DMS 273 (cell line): ENCODE results near the gene TNFAIP2.
A peak's percentile ranks its signal among the peaks of the same experiment; 100 is the strongest.

ENCODE experiments used
- DNase-seq: peaks from one replicate; lab custom pipeline; 2025; ENCODE audit not compliant: unreplicated experiment; lab: John Stamatoyannopoulos, UW

The TNFAIP2 gene

GRCh38 chr14:103121121-103121845 is 2.0 kb upstream of the TNFAIP2 start:
- no peak for DNase-seq

GRCh38 chr14:103121846-103122584 is 1.2 kb upstream of the TNFAIP2 start:
- peak; percentile 91 for DNase-seq

GRCh38 chr14:103122585-103122946 is 695 bp upstream of the TNFAIP2 start:
- DNase-seq = peak; percentile 45

- DNase-seq = no peak
Measured at GRCh38 chr14:103123634-103124500, 606 bp downstream of the TNFAIP2 start.

- no peak for DNase-seq
Measured at GRCh38 chr14:103124501-103125001, 1.3 kb downstream of the TNFAIP2 start.

GRCh38 chr14:103125098-103126070 is 2.1 kb downstream of the TNFAIP2 start:
- DNase-seq = no peak

- DNase-seq = no peak
Measured at GRCh38 chr14:103126088-103126872, 3.0 kb downstream of the TNFAIP2 start.

GRCh38 chr14:103126873-103127304 is 3.6 kb downstream of the TNFAIP2 start:
- peak; percentile 91 for DNase-seq

- DNase-seq = no peak
Measured at GRCh38 chr14:103127356-103127755, 4.1 kb downstream of the TNFAIP2 start.

GRCh38 chr14:103127861-103128598 is 4.8 kb downstream of the TNFAIP2 start:
- no peak for DNase-seq

- DNase-seq = no peak
Measured at GRCh38 chr14:103128631-103129300, 5.5 kb downstream of the TNFAIP2 start.

- no peak for DNase-seq
Measured at GRCh38 chr14:103129301-103130016, 6.2 kb downstream of the TNFAIP2 start.

- no peak for DNase-seq
Measured at GRCh38 chr14:103130017-103130764, 6.9 kb downstream of the TNFAIP2 start.

- peak; percentile 70 for DNase-seq
Measured at GRCh38 chr14:103130965-103131364, 7.7 kb downstream of the TNFAIP2 start.

GRCh38 chr14:103131580-103131979 is 8.3 kb downstream of the TNFAIP2 start:
- DNase-seq = no peak

GRCh38 chr14:103132381-103133209 is 9.3 kb downstream of the TNFAIP2 start:
- DNase-seq = no peak
